Measurements from ENCODE around the gene DNM1. TPM values are rescaled to one million over a fixed set of nuclear protein-coding genes. Genes with fewer than 3 reads are reported as not detected.

The DNM1 gene
- total RNA-seq, 2 experiments from 2014 or later = 0.35 to 1.8 TPM

DNA sequence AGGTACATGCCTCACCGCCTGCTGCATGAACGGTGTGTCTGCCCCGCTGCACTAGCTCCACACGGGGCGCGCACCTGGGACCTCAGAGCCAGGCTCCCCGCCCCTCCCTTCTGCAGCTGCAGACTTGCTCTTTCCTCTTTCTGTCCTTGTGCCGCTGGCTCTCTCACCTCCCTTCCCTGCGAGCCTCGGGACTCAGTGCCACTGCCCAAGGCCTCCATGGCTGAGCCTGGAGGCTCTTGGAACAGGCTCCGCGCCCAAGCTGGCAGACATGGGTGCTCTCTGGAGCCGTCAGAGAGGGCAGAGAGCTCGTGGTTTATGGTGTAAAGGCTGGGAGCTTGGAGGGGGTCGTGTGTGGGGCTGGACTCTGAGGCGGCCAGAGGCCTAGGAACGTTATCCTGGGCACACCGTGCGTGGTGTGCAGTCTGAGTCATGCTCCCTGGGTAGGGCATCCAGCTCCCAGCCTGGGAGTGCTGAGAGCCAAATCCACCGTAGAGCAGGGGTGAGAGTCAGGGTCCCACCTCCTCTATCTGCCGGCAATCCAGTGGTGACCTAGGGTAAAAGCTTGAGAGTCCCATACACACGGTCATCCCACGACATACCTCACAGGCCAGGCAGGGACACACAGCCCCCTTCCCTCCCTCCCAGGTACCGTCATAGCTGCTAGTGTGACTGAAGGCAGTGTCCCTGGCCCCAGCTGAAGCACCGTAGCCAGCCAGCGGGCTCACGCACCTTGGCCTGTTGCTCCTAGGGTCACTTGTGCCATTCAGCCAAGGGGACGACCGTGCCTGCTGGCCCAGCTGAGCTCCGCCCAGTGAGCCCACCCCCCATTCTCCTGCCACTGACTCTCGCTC lies 50.2 kb downstream of the DNM1 start:
- no peaks in the 10 kb centered on the region for H3K9me2 ChIP-seq (ENCODE audit: insufficient read depth, low read length)
- no peak overlapping the region for H3K4me3 ChIP-seq (ENCODE audit: low read depth, low read length, poor library complexity, severe bottlenecking)
- H3K27ac ChIP-seq (ENCODE audit: low read depth, low read length, poor library complexity, severe bottlenecking) = no peak overlapping the region
- H2AFZ ChIP-seq (ENCODE audit: low read length) = no peak overlapping the region
- peaks cover 16% of the 10 kb centered on the region for H3K4me1 ChIP-seq (ENCODE audit: insufficient read depth, low read length, poor library complexity, severe bottlenecking)
- H3K9me3 ChIP-seq (ENCODE audit: low read length) = no peaks in the 10 kb centered on the region
- CTCF ChIA-PET (ENCODE audit: unreplicated experiment) = no interaction called here
- H3K36me3 ChIP-seq (ENCODE audit: insufficient read depth, low read length) = no peaks in the 10 kb centered on the region
- no peak for TF ChIP-seq EZH2phosphoT487 (IDR thresholded peaks at IDR 0.05; ENCODE audit: borderline replicate concordance, low read depth, low read length)
- POLR2A ChIA-PET = interaction anchor here (0.6 kb wide), 1 partner anchor 881 kb away, joined by 3 read pairs; no protein-coding TSS in a partner anchor
- DNase-seq (ENCODE audit: low spot score) = peak; percentile 74
- H3K79me2 ChIP-seq (ENCODE audit: insufficient read depth, low read depth, low read length) = no peaks in the 10 kb centered on the region
- no peak overlapping the region for H3K4me2 ChIP-seq (ENCODE audit: low read length)
- intact Hi-C loops (cut with micrococcal nuclease; ENCODE audit: unreplicated experiment) = no loop called here
- H4K20me1 ChIP-seq (ENCODE audit: insufficient read depth, low read length) = no peaks in the 10 kb centered on the region
- BruUV-seq (replicated peaks) = no TSS peak

DNA sequence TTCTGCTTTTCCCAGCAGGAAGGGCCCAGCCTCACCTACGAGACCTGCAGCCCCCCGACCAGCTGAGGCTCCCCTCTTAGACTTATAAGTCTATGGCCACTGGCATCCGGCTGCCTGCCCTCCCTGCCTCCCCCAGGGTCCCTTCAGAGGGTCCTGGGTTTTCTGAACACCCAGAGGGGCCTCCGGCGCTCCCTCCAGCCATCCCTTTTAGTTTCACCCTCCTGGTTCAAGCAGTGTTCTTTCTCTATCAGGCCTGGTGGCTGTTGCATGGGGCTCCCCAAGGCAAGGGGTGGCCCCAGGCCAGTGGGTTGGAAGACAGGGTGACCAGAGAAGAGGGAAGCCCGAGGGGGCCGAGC lies 50.8 kb downstream of the DNM1 start:
- H3K4me1 ChIP-seq (ENCODE audit: insufficient read depth, low read length, poor library complexity, severe bottlenecking) = peaks cover 16% of the 10 kb centered on the region
- intact Hi-C loops (cut with micrococcal nuclease; ENCODE audit: unreplicated experiment) = no loop called here
- DNase-seq (ENCODE audit: low spot score) = no peak
- H3K4me3 ChIP-seq (ENCODE audit: low read depth, low read length, poor library complexity, severe bottlenecking) = no peak overlapping the region
- H3K9me3 ChIP-seq (ENCODE audit: low read length) = no peaks in the 10 kb centered on the region
- H3K4me2 ChIP-seq (ENCODE audit: low read length) = no peak overlapping the region
- BruUV-seq (replicated peaks) = no TSS peak
- H3K27ac ChIP-seq (ENCODE audit: low read depth, low read length, poor library complexity, severe bottlenecking) = no peak overlapping the region
- CTCF ChIA-PET (ENCODE audit: unreplicated experiment) = no interaction called here
- H3K36me3 ChIP-seq (ENCODE audit: insufficient read depth, low read length) = no peaks in the 10 kb centered on the region; the same call in 1 of the 2 replicates
- POLR2A ChIA-PET = interaction anchor here (0.6 kb wide), 1 partner anchor 881 kb away, joined by 3 read pairs; no protein-coding TSS in a partner anchor
- H2AFZ ChIP-seq (ENCODE audit: low read length) = no peak overlapping the region
- H3K79me2 ChIP-seq (ENCODE audit: insufficient read depth, low read depth, low read length) = no peaks in the 10 kb centered on the region
- no peaks in the 10 kb centered on the region for H4K20me1 ChIP-seq (ENCODE audit: insufficient read depth, low read length)
- TF ChIP-seq, protein P1, sequence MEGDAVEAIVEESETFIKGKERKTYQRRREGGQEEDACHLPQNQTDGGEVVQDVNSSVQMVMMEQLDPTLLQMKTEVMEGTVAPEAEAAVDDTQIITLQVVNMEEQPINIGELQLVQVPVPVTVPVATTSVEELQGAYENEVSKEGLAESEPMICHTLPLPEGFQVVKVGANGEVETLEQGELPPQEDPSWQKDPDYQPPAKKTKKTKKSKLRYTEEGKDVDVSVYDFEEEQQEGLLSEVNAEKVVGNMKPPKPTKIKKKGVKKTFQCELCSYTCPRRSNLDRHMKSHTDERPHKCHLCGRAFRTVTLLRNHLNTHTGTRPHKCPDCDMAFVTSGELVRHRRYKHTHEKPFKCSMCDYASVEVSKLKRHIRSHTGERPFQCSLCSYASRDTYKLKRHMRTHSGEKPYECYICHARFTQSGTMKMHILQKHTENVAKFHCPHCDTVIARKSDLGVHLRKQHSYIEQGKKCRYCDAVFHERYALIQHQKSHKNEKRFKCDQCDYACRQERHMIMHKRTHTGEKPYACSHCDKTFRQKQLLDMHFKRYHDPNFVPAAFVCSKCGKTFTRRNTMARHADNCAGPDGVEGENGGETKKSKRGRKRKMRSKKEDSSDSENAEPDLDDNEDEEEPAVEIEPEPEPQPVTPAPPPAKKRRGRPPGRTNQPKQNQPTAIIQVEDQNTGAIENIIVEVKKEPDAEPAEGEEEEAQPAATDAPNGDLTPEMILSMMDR (conservative IDR thresholded peaks at IDR 0.05; ENCODE audit: low read length) = no peak
- no peak for TF ChIP-seq EZH2phosphoT487 (IDR thresholded peaks at IDR 0.05; ENCODE audit: borderline replicate concordance, low read depth, low read length)
- no peaks in the 10 kb centered on the region for H3K9me2 ChIP-seq (ENCODE audit: insufficient read depth, low read length)

DNA sequence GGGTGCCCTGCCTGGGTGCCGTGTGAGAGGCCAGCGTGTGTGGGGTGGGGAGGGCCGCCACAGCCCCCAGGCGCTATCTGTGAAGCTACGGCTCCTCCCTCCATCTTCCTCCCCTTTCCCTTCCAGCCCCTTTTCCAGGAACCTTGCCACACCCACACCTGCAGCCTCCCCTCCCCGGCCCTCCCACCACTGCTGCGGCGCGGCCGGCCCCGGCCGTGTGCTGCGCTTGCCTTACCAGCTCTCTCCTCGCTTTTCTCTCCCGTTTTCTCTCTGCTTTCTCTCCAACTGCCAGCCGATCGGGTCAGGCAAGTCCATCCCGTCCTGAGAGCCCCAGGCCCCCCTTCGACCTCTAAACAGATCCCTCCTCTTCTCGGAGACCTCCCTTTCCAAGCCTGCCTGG lies 51.2 kb downstream of the DNM1 start:
- Histone ChIP-seq H3K4me2 (ENCODE audit: low read length) (no peak overlapping the region), H2AFZ (ENCODE audit: low read length) (no peak overlapping the region), H3K4me3 (ENCODE audit: low read depth, low read length, poor library complexity, severe bottlenecking) (no peak overlapping the region), H3K9me3 (ENCODE audit: low read length) (no peaks in the 10 kb centered on the region), H3K36me3 (ENCODE audit: insufficient read depth, low read length) (peaks cover 1% of the 10 kb centered on the region; the same call in 1 of the 2 replicates), H3K27ac (ENCODE audit: low read depth, low read length, poor library complexity, severe bottlenecking) (no peak overlapping the region), H3K9me2 (ENCODE audit: insufficient read depth, low read length) (no peaks in the 10 kb centered on the region), H3K79me2 (ENCODE audit: insufficient read depth, low read depth, low read length) (no peaks in the 10 kb centered on the region), H4K20me1 (ENCODE audit: insufficient read depth, low read length) (no peaks in the 10 kb centered on the region), H3K4me1 (ENCODE audit: insufficient read depth, low read length, poor library complexity, severe bottlenecking) (peaks cover 16% of the 10 kb centered on the region)
- ChIA-PET CTCF (ENCODE audit: unreplicated experiment) (no interaction called here), POLR2A (no interaction called here)
- no TSS peak for BruUV-seq (replicated peaks)
- DNase-seq (ENCODE audit: low spot score) = no peak
- TF ChIP-seq, protein P1 (conservative IDR thresholded peaks at IDR 0.05; ENCODE audit: low read length) = no peak
- no peak for TF ChIP-seq EZH2phosphoT487 (IDR thresholded peaks at IDR 0.05; ENCODE audit: borderline replicate concordance, low read depth, low read length)
- intact Hi-C loops (cut with micrococcal nuclease; ENCODE audit: unreplicated experiment) = no loop called here
